DMS114 treated with DMSO at 0.1 percent for 48 hours (cell line): ENCODE results near the gene DLX5.

Experiments used
- DNase-seq: peaks from one replicate; lab custom pipeline; 2025; ENCODE audit not compliant: unreplicated experiment; lab: John Stamatoyannopoulos, UW

The DLX5 gene

DNA sequence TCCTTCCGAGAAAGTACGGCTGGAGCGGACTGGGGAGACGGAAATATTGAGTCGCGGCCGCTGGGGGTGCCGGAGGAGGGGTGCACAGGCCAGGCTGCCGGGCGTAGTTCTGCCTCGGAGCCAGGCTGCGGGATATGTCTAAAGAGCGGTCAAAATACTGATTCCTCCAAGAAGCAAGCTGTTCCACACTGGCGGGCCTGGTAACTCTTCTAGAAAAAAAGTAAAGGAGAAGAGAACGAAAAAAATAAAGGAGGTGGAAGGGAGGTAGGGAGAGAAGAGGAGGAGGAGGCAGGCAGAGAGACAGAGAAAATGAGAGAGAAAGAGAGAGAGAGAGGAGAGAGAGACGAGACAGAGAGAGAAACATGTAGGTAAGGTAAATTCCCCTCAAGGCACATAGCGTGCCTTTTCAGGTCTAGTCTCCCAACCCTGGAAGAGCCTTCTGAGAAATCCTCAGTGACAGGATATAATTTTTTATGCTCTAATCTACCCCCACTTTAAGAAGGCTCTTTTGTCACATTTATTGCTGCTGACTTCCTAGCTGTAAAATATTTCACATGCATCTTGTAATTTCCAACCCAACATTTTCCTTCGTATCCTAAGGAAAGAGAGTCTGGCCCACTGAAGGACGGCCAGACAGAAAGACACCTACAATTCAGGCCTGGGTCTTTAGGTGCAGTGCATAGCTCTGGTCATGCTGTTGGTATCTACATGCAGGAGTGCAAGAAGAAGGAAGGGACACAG, 5.7 kb downstream of the DLX5 start:
- no peak for DNase-seq

DNA sequence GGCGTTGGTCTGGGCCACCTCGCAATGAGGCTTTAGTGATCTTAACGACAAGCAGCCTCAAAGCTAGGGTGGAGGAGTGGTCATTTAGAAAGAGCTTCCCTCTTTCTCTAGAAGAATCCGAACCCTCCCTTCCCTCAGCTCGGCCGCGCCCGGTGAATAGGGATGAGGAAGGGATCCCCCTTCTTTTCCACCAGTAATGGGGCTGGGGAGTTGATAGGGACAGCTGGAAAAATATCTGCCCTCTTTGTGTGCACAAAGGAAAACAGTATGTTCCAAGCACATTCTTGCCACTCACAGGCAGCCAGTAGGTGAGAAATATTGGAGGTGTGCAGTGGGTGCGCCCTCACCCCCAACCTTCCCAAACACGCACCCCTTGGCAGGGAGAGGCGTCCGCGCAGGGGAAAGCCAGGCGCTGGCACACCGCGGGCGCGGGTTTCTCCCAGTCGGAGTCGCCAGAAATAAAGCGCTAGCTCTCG, 6.5 kb downstream of the DLX5 start:
- no peak for DNase-seq

DNA sequence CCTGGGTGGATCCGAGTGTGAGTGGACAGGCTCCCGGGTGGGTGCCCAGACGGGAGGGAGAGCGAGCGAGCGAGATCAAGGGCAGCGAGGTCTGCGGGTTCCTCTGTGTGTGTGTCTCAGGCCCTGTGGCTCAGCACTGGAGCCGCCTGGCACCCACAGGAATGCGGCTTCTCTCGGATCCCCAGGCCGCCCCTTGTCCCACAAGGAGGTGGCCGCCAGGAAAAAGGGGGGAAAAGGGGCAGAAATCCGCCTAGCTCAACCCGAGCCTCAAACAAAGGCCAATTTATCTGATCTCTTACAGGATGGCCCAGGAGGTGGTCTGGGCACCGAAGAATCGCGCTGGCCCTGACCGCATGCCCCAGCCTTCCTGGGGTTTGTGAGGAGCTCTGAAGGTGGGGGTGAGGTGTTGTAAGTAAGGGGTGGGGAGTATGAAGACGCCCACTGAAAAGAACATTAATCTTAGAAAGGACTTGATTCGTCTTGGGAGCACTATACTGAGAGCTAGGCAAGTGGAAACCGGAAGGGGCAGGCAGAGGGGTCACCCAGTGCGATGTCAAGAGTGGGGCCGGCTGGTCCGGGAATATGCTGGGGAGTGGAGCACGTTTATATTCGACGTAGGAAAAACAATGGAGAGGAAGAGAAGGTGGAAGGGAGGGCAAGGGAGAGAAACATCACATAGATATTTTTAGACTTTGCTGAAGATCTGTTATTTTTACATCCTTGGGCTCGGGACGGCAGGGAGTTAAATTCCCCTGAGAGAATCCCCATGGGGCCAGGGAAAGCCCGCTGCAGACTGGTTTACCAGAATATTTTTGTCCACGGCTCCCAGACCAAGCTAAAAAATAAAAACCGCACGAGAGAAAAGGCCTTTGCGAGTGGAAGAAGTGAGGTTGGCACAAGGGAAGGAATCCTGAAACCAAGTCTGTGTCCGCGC, 7.2 kb downstream of the DLX5 start:
- DNase-seq, result no peak

DNA sequence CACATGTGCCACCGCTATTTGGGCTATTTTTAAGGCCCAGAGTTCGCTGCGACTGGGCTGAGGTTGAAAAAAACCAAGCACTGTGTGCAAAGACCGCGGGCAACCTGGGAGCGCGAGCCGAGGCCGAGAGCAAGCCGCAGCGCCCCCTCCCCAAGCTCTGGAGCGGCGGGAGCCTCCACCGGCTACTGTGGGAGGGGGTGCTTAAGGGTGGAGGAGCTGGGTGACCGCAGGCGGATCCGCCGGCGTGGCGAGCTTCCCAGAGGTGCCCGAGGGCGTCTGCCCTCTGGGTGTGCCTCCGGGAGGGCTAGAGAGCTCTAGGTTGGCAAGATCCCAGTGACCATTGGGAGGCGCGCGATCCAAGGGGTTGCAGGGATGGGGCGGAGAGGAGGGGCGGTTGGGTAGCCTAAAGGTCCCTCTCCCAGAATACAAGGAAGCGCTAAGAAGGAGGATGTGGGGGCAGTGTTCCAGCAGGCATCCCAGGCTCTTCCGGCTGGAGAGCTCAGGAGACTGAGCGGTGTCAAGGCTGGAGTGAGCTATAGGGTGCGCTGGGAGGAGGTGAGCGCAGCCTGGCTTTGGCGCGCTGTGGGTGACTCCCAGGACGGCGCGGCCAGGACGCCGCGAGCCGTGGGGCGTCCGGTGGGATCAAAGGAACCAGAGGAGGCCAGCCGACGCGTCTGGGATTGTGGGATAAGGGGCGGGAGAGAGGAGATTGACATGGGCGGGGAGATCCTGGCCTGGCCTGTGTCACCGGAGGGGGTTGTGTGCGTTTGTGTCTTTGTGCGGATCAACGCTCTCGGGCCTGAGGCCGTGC, 8.0 kb downstream of the DLX5 start:
- DNase-seq, result peak; percentile 22

DNA sequence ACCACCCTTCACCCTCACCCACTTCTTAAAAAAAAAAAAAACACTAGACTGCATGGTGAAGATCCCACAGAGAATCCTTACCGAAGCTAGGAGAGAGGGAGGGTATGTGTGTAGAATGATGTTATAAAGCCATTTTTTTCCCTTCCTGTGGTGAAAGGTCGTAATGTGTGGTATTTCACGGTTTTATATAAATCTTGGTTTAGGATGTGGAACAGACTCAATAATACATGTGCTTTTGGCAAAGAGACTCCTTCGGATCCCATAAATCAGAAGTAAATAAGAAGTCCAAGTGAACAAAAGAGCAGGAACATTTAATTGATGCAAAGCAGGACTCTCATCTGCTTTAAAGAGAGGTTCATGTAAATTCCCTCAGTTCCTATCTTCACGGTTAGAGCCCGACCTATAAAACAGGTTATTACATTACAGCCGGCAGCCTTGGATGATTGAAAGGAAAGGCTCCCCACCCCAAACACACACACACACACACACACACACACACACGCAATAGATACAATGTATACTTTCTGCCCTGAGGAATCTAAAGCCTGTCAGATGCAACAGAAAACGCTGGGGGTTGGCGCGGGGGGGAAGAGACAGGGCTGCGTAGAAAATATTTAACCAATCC, 8.8 kb downstream of the DLX5 start:
- no peak for DNase-seq

DNA sequence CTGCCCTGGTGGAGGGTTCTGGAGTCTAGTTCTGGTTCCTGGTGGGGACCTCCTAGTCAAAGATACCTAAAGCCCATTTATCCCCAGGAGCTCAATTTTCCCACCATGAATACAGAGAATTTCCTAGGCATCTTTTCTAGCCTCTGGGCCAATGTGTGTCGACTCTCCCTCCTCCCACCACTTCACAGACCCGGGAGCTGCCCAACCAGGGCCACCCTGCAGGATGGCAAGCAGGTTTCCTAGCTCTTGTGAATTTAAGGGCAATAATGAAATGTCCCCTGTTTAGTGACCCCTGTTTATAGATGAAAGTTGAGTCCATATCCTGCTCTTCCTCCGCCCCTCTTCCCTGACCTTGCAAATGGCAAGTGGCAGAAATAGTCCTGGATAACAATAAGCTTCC, 9.4 kb downstream of the DLX5 start:
- no peak for DNase-seq

DNA sequence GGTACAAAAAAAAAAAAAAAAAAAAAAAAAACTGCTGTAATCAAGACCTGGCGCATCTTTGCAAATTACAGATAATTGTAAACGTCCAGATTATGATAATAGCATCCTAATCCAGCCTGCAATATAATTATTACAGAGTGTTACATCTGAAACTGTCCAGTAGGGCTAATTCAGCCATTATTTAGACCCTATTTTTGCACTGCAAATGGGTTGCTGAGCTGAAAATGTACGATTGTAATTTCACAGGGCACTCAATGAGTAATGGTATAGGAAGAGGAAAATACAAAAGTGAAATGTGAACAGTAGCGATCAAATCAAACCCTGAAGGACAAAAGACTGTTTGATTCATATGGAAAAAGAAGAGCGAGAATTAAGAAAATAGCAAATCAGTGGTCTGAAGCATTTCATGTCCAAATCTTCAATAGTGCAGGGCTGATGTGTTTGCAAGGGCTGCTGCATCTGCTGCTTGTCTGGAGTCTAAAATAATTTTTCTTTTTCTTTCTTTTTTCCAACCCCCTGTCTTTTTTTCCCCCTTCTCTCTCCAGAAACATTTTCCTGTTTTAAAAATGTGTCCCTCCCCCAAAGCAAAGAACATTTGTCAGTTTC, 10.4 kb downstream of the DLX5 start:
- DNase-seq, result no peak

DNA sequence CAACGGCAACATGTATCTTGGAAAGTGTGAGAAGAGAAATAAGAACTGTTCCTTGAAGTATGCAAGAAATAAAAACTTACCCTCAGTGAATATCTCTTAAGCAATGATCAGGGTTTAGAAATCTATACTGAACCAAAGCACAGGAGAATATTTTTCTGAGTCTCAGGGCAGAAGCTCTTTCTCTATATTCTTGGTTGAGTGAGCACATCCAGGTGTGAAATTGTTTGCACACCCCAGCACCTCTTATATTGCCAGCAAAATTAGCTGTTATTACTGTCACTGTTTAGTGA, 10.8 kb downstream of the DLX5 start:
- DNase-seq, result no peak

DNA sequence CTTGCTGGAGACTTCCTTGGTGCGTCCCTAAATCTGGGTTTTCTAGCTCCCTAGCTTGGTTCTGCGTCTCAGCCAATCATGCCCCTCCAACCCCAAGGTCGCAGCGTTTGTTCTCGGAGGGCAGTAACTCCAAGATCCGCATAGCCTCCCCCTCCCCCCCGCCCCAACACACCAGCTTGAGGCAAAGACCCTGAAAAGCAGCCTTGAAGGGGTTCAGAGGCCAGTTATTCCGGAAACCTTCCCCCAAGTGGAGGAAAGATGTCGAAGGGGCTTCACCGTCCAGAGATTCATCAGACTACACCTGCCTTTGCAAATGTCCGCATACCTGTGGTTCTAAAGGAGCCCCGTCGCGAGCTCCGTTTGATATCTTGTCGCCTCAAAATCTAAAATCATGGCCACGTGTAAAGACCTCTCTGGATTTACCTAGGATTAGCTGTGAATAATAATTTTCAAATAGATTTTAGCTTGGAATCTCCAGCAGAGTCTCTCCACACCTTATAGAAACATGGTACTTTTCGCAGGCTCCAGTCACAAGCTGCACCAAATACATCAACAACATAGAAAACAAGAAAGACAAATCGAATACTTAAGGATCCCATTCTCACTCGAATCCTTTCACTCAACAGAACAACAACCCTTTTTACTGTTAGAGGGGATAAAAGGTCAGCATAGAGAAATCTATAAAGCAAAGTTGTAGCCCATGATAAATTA, 11.3 kb downstream of the DLX5 start:
- DNase-seq, result no peak

DNA sequence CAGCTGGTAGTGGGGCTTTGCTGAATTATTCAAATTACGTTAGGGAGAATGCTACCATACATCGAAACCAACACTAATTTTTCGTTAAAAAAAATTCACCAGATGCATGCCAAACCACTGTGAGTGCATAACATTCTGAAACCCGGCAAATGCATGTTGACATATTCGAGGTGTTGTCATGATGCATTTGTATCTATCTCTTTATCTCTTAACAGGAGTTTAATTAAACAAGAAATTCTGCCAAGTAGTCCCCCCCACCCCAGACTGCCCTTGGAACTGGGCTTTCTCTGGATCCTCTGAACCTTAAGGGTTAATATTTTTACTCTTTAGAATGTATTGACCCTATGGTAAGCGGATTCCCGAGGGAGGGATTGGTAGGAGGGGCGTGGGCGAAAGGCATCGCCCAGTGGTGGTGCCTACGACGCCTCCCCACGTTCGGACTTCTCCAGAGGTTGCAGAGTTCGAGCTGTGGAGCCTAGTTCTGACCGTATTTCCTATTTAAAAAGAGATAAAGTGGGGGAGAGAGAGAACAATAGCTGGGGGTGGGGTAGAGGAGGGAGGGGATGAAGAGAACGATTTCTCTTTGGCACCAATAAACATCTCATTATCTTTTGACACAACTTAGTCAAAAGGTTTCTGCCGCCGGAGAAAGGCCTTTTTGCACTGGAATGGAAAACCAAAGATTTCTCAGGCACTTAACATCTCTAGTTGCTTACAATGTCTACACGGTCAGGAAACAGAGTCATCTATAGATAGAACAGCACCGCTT, 12.1 kb downstream of the DLX5 start:
- DNase-seq, result no peak

DNA sequence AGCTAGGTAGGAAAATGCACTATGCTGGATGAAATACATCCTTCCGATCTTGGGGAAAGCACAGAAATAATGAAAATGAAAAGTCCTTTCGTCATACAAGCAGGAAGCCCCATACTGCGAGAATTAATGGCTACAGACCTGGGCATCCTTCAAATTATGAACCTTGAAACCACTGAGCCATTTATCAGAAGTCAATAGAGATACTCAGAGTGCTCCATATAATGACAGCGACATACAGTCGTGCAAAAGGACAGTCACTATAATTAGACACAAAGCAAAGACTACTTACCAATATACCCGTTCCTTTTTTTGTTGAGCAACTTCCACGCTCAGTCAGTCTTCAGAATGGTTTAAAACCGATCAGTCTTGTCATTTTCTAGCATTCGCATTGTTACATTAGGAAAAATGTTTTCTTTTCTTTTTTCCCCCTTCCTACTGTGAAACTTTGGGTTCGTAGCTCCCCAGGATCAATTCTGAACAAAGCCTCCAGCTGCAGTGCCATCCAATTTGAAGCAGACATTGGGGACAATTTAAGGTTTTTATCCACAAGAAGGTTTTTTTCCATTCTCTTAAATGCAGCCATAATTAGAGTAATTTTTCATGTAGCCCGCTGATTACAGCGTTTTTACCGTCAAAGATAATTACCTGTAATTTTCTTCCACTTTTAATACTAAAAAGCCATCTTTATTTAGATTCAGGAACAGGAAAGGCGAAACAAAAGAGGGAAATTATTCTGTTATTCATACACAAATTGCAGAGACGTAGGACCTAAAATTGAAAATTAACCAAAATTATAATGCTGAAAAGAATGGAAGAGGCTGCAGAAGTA, 12.9 kb downstream of the DLX5 start:
- DNase-seq, result no peak

DNA sequence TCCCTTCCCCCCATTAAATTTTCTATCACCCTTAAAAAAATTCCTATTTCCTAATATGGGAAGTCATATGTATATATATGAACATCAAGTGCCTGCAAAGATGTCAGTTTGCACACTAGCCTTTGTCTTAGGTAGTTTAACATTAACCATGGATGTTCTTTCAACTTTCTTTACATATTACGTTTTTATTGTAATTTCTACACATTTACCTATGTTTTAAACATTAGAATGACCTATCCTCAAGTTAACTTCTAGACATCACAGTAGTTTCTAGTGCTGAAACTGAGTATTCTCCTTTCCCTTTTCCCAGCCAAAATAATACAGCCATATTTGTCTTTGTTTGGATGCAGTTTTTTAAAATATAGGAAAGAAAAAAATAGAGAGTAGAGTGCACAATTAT, 13.5 kb downstream of the DLX5 start:
- no peak for DNase-seq

DNA sequence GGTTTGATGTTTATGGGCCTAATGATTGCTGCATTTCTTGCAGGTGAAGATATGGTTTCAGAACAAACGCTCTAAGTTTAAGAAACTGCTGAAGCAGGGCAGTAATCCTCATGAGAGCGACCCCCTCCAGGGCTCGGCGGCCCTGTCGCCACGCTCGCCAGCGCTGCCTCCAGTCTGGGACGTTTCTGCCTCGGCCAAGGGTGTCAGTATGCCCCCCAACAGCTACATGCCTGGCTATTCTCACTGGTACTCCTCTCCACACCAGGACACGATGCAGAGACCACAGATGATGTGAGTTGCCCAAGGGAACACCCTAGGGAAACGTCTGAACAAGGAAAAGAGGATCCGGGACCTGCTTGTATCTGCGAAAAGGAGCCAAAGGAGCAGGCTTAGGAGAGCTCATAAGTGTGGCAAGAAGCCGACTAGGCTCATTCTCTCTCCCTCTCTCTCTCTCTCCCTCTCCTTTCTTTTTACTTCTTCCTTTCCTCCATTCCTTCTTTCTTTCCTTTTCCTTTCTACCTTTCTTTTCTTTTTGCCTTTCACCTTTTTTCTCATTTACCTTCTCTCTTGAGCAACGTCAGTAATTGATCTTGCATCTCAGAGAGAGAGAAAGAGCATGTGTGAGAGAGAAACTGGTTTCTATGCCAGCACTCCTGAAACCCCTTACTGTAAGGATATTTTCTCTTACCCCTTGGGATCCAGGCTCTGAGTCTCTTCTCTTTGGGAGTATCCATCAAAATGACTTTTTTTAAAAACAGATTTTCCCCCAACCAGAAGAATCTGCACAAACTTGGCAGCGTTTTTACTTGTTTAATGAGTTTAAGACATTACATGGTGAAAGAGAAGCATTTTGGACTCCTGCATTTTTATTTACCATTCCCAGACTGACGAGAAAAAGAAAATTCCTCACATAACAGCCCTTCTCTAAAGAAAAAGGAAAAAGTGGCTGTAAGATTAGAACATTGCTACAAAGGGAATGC, 14.6 kb downstream of the DLX5 start:
- no peak for DNase-seq

DNA sequence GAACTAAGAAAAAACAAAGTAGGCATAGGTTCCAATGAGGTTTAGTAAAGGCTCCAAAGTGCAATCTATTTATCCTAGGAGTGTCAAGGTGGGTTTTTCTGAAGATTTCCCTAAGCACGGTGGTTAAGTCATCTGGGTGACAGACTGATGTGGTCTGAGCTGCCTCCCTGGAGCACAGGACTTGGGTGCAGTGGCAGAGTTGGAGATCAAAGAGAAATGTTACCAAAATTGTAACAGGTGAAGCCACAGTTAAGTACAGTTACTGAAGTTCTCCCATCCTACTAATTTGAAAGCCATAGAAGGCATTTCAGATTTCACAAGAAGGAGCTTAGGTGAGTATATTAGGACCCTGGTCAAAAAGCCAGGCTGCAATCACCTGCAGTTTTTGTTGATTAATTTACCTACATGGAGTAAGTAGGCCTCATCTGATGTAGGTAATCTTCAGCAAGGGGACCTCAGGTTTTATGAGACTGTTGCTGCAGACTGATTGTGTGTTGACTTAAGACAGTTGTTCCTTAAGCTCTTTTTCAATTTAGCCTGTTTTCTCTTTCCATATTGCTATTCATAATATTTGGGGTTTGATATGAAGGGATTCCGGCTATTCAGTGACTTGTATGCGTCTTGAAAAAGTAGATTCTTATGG, 16.2 kb downstream of the DLX5 start:
- no peak for DNase-seq

DNA sequence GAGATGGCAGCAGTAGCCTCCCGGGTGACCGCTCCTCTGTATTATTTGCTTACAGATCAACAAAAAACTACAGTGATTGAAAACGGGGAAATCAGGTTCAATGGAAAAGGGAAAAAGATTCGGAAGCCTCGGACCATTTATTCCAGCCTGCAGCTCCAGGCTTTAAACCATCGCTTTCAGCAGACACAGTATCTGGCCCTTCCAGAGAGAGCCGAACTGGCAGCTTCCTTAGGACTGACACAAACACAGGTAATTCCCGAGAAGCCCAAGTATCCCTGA, 17.1 kb downstream of the DLX5 start:
- no peak for DNase-seq

DNA sequence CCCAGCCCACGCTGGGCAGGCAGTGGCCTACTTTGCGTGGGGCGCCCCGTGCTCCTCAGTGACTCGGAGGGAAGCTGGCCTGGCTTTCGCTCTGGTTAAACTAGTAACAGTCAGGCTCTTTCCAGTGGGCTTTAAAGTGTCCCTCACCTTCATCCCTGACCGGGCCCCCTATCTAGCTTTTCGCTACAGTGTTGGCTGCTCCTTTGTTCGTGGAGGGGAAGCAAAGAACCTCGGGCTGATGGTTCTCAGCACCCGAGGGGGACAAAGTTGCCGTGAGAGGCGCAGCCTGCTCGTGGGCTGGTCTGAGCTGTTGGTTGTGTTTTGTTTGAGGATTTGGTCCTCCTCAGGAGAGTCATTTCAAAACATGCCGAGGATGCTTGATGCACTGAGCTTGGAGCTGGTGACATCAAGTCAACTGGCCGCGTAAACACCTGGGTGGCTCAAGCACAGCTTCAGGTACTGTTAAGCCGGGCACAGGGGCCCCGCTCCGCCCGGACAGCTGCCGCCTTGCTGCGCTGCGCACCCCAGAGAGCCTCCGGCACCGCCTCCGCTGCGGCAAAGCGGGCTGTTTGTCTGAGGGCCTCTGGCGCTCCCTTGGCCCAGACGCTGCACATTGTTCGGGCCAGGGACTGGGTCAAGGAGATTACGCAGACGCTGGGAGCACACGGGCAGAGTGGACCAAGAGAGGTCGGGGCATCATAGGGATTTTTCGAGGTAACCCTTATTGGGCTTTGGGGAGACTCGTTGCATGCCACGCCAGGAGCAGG, 17.6 kb downstream of the DLX5 start:
- no peak for DNase-seq
